Mucosa of rectum (tissue), 2 donors: ENCODE data around the gene RSU1.

Experiments used
- H3K27ac ChIP-seq, 2 donors: one replicate each; pipeline ENCODE4 v1.7.0; 2013; ENCODE audit warnings: inconsistent platforms in 2 of 2, low read depth in 2 of 2, low read length in 2 of 2
- H3K27me3 ChIP-seq, 2 donors: one replicate each; pipeline ENCODE4 v1.7.0; 2013; ENCODE audit warnings: low read length in 2 of 2; ENCODE audit not compliant: control insufficient read depth in 2 of 2, insufficient read depth in 2 of 2
- H3K36me3 ChIP-seq, 2 donors: one replicate each; pipeline ENCODE4 v1.7.0; 2013; ENCODE audit warnings: low read length in 2 of 2; ENCODE audit not compliant: control insufficient read depth in 2 of 2, insufficient read depth in 2 of 2
- H3K4me1 ChIP-seq, 2 donors: one replicate each; pipeline ENCODE4 v1.7.0; 2013; ENCODE audit warnings: low read length in 2 of 2, mild to moderate bottlenecking in 1 of 2; ENCODE audit not compliant: control insufficient read depth in 2 of 2, insufficient read depth in 2 of 2
- H3K4me3 ChIP-seq, 2 donors: one replicate each; pipeline ENCODE4 v1.7.0; 2013; ENCODE audit warnings: low read length in 2 of 2
- H3K9ac ChIP-seq, 2 donors: one replicate each; pipeline ENCODE4 v1.7.0; 2013; ENCODE audit warnings: low read length in 2 of 2, low read depth in 1 of 2, mild to moderate bottlenecking in 1 of 2
- H3K9me3 ChIP-seq, 2 donors: one replicate each; pipeline ENCODE4 v1.7.0; 2013; ENCODE audit warnings: low read length in 2 of 2; ENCODE audit not compliant: control insufficient read depth in 2 of 2
- donor health status: healthy.
- donor health status: Normal muscosa, but diverticular disease.

Gene RSU1

DNA sequence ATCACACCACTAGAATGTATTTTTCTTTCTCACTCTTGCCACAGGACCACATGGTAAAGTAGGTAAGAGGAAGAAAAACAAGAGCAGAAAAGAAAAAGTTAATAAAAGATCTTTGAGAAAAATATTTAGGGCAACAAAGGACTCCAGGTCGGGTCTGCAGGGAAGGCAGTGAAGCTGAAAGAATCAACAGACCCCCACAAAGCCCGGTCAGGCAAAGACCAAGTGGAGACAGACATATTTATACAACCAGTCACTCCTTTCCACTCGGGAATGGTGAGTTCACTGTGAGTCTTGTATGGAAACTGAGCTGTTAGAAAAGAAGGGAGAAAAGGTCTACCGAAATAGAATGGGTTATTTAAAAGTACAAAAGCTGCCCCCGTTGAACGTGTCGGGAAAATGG lies 28.0 kb downstream of the RSU1 start:
- H3K9ac ChIP-seq = no peak overlapping the region
- H3K9me3 ChIP-seq = no peaks in the 10 kb centered on the region
- H3K27ac ChIP-seq = no peak overlapping the region
- H3K4me1 ChIP-seq = no peaks in the 10 kb centered on the region
- no peaks in the 10 kb centered on the region for H3K36me3 ChIP-seq
- no peak overlapping the region for H3K4me3 ChIP-seq
- no peaks in the 10 kb centered on the region for H3K27me3 ChIP-seq

DNA sequence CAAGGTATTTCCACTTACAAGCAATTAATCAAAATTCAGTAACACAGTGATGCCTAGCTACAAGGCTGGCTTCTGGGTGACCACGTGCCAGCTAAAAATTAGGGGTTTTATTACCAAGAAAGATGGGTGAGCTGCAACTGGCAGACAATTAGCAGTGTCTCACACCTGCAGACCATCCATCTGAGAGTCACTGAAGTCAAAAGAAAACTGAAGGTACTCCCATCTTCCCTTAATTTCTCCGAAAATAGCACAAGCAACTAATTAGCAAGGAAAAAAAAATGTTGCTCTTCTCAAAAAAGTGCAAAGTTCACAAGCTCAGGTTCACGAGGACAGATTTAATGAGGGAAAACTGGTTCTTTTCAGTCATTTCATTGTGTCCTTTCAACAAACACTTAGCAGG lies 28.4 kb downstream of the RSU1 start:
- Histone ChIP-seq H3K27me3 (no peaks in the 10 kb centered on the region), H3K9me3 (no peaks in the 10 kb centered on the region), H3K9ac (no peak overlapping the region), H3K4me3 (no peak overlapping the region), H3K27ac (no peak overlapping the region), H3K4me1 (no peaks in the 10 kb centered on the region), H3K36me3 (no peaks in the 10 kb centered on the region)

DNA sequence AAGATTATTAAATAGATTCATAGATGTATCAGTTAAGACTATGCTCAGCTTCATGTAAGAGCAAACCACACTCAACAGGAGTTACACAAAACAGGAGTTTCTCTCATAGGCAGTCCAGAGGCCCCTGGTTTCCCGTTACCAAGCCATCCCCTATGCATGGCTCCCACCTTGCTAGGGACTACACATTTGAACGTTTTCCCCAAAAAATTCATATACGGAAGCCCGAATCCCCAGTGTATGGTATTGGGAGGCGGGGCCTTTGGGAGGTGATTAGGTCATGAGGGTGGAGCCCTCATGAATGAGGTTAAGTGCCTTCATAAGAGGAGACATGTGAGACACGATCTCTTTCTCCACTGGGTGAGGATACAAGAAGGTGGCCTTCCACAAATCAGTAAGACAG lies 29.1 kb downstream of the RSU1 start:
- no peaks in the 10 kb centered on the region for H3K27me3 ChIP-seq
- no peak overlapping the region for H3K27ac ChIP-seq
- no peak overlapping the region for H3K4me3 ChIP-seq
- no peaks in the 10 kb centered on the region for H3K36me3 ChIP-seq
- no peaks in the 10 kb centered on the region for H3K9me3 ChIP-seq
- no peaks in the 10 kb centered on the region for H3K4me1 ChIP-seq
- no peak overlapping the region for H3K9ac ChIP-seq

DNA sequence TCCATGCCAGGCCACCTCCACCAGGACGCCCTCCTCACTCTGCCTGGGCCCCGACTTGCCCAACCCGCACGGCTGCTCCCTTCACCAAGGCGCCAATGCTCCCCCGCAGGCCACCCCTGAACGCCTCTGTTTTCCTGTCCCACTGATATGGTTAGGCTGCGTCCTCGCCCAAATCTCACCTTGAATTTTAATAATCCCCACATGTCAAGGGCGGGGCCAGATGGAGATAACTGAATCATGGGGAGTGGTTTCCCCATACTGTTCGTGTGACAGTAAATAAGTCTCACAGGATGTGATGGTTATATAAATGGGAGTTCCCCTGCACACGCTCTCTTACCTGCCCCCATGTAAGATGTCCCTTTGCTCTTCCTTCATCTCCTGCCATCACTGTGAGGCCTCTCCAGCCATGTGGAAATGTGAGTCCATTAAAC lies 29.8 kb downstream of the RSU1 start:
- Histone ChIP-seq H3K27ac (no peak overlapping the region), H3K27me3 (no peaks in the 10 kb centered on the region), H3K9me3 (no peaks in the 10 kb centered on the region), H3K9ac (no peak overlapping the region), H3K36me3 (no peaks in the 10 kb centered on the region), H3K4me1 (no peaks in the 10 kb centered on the region), H3K4me3 (no peak overlapping the region)

DNA sequence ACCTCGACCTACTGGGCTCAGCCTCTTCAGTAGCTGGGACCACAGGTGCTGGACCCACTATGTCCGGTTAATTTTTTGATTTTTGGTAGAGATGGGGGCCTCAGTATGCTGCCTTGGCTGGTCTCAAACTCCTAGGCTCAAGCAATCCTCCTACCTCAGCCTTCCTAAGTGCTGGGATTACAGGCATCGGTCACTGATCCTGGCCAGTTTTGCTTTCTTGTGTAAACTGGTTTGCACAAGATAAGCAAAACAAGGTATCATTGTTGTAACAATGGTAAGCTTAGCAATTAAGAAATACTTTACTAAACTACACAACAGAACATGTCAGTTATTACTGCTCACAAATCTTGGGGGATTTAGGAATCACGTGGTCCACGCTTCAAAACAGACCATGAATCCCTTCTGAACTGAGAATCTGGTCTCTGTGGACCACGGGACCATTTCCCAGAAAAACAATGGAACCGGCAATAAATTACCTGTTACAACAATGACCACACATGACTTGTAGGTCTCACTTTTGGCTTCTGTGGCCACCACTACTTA lies 36.8 kb downstream of the RSU1 start:
- H3K27ac ChIP-seq = no peak overlapping the region
- no peak overlapping the region for H3K9ac ChIP-seq
- H3K9me3 ChIP-seq = no peaks in the 10 kb centered on the region
- peaks cover 0 to 2% of the 10 kb centered on the region in 2 donors for H3K4me1 ChIP-seq
- H3K4me3 ChIP-seq = no peak overlapping the region
- peaks cover 0 to 6% of the 10 kb centered on the region in 2 donors for H3K36me3 ChIP-seq
- no peaks in the 10 kb centered on the region for H3K27me3 ChIP-seq

DNA sequence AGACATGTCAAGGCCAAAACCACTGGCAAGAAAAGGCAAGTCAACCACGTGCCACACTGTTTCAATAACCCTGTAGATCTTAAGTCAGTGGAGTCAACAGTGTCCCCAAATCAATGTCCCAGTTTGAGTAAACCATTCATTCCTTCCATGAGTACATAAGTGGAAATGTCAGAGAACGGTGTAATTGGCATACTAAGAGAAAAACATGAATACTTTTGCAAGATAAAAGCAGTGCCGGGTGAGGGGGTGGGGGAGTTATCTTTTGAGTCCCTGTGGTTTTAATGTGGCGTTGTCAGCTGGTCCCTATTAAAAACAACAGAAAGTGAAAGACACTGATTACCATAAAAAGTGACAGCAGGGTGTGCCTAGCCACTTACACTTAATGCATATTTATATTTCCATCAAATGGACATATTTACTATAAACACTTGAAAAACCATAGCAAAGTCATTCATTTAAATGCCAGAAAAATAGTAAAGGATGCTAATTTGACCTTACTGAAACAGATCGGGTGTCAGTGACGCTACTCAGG lies 37.8 kb downstream of the RSU1 start:
- H3K4me3 ChIP-seq = no peak overlapping the region
- H3K36me3 ChIP-seq = peaks cover 0 to 6% of the 10 kb centered on the region in 2 donors
- no peaks in the 10 kb centered on the region for H3K27me3 ChIP-seq
- H3K4me1 ChIP-seq = peaks cover 0 to 2% of the 10 kb centered on the region in 2 donors
- H3K9me3 ChIP-seq = no peaks in the 10 kb centered on the region
- no peak overlapping the region for H3K9ac ChIP-seq
- no peak overlapping the region for H3K27ac ChIP-seq

DNA sequence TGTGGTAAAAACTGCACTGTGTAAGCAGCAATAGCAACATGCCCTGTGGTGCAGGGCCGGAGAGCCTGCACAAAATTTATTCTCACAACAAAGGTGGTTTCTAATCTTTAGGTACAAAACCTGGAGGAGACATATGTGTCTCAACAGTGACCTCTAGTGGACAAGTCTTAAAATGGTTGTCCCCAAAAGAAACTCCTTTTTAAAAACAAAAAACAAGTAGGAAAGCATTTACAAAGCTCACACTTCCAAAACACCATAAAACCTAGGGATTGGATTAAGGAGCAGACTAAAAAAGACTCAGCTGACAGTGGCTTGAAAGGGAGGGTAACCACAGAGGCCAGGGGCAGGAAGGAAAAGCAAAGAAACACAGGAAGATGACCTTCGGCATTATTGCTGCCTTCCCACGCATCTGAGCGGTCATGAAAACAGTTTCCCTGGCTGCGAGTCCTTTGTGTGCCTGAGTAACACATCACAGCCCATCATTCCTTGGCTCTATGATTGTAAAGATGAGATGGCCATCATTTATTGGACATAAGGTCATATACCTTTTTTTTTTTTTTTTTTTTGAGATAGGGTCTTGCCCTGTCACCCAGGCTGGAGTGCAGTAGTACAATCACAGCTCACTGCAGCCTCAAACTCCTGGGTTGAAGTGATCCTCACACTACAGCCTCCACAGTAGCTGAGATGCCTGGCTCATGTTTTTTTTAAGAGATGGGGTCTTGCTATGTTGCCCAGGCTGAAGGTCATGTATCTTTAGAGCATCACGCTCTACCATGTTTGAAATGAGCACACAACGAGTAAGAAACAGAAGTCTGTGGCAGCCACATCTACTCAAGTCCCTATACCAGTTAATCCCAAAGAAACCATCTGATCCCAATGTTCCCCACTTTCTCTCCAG lies 39.5 kb downstream of the RSU1 start:
- H3K27me3 ChIP-seq = no peaks in the 10 kb centered on the region
- H3K9ac ChIP-seq = peak overlapping the region in 1 of 2 donors; percentile 6
- H3K36me3 ChIP-seq = peaks cover 0 to 6% of the 10 kb centered on the region in 2 donors
- H3K27ac ChIP-seq = no peak overlapping the region
- no peaks in the 10 kb centered on the region for H3K9me3 ChIP-seq
- H3K4me3 ChIP-seq = peak overlapping the region in 1 of 2 donors; percentile 33
- H3K4me1 ChIP-seq = peaks cover 0 to 2% of the 10 kb centered on the region in 2 donors

DNA sequence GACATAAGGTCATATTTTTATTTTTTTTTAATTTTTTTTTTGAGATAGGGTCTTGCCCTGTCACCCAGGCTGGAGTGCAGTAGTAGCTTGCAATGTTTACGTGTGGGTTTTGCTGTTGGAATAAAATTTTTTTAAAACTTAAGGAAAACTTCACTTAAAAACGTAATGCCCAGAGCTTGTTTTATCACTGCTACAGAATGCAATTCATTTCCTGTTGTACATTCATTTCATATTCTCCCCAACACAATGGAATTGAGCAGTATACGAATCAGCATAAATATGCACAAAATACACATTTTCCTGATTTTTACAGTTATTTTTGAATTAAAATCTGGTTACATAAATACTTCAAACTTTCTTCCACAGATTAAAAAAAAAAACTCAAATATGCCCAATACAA lies 40.3 kb downstream of the RSU1 start:
- H3K9me3 ChIP-seq = no peaks in the 10 kb centered on the region
- H3K36me3 ChIP-seq = peaks cover 0 to 6% of the 10 kb centered on the region in 2 donors
- no peaks in the 10 kb centered on the region for H3K27me3 ChIP-seq
- H3K27ac ChIP-seq = no peak overlapping the region
- H3K4me1 ChIP-seq = peaks cover 0 to 2% of the 10 kb centered on the region in 2 donors
- no peak overlapping the region for H3K9ac ChIP-seq
- no peak overlapping the region for H3K4me3 ChIP-seq

DNA sequence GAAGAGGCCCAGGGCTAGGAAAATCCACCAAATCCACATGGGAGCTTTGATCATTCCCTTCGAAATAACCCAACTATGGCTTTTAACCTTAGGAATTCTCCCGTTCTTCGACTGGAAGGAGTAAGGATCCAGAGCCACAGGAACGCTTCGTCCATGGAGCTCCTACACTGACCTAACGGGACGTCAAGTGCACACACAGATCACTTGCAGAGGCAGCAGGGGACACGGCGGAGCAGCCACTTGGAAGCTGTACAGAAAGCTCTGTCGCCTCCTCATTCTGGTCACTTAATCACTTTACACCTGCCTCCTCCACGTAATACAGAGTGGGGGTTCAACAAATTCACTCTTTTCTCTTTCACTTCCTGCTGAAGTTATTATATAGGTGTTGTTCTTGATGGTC lies 43.9 kb downstream of the RSU1 start:
- Histone ChIP-seq H3K9ac (no peak overlapping the region), H3K4me3 (no peak overlapping the region), H3K27me3 (no peaks in the 10 kb centered on the region), H3K27ac (no peak overlapping the region), H3K36me3 (no peaks in the 10 kb centered on the region), H3K9me3 (no peaks in the 10 kb centered on the region), H3K4me1 (peaks cover 0 to 2% of the 10 kb centered on the region in 2 donors)

DNA sequence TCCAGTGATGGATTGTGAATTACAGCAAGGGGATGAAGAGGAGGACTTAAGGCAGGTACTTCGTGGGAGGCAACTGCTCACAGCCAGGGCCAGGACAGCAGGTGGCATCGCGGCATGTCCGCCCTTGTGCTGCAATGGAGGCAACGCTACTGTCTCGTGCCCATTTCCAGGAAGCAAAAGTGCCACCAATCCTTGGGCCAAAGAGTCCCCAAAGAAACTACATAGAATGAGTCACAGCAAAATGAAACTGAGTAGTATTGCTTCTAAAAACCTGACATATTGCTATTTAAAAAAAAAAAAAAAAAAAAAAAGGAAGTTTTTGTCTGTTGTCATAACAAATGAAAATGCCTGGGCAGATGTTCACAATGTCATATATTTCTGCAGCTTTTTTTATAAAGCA lies 46.6 kb downstream of the RSU1 start:
- Histone ChIP-seq H3K9me3 (no peaks in the 10 kb centered on the region), H3K4me1 (no peaks in the 10 kb centered on the region), H3K27ac (no peak overlapping the region), H3K9ac (no peak overlapping the region), H3K36me3 (no peaks in the 10 kb centered on the region), H3K27me3 (no peaks in the 10 kb centered on the region), H3K4me3 (no peak overlapping the region)
